ENCODE data around the gene SPARC.
A peak's percentile ranks its signal among the peaks of the same experiment; 100 is the strongest.

SPARC gene

GRCh38 chr5:151631941-151632340, 54.8 kb downstream of the SPARC start:
- H3K4me3 ChIP-seq (ENCODE audit: control insufficient read depth, low read depth, low read length): no peak overlapping the region
- no peak for TF ChIP-seq CTCF (IDR thresholded peaks at IDR 0.05; ENCODE audit: control insufficient read depth, insufficient read depth, low read depth, low read length, missing control alignments)
- DNase-seq (ENCODE audit: low read depth): no peak

- no peak overlapping the region for H3K4me3 ChIP-seq (ENCODE audit: control insufficient read depth, low read depth, low read length)
- no peak for TF ChIP-seq CTCF (IDR thresholded peaks at IDR 0.05; ENCODE audit: control insufficient read depth, insufficient read depth, low read depth, low read length, missing control alignments)
- DNase-seq (ENCODE audit: low read depth): no peak
Measured at GRCh38 chr5:151630088-151630487, 56.6 kb downstream of the SPARC start.

GRCh38 chr5:151628112-151628823, 58.4 kb downstream of the SPARC start:
- H3K4me3 ChIP-seq (ENCODE audit: control insufficient read depth, low read depth, low read length): no peak overlapping the region
- TF ChIP-seq CTCF (IDR thresholded peaks at IDR 0.05; ENCODE audit: control insufficient read depth, insufficient read depth, low read depth, low read length, missing control alignments): no peak
- peak; percentile 25 for DNase-seq (ENCODE audit: low read depth)

- H3K4me3 ChIP-seq (ENCODE audit: control insufficient read depth, low read depth, low read length): no peak overlapping the region
- DNase-seq (ENCODE audit: low read depth): no peak
- TF ChIP-seq CTCF (IDR thresholded peaks at IDR 0.05; ENCODE audit: control insufficient read depth, insufficient read depth, low read depth, low read length, missing control alignments): no peak
Measured at GRCh38 chr5:151627650-151628049, 59.1 kb downstream of the SPARC start.

GRCh38 chr5:151625285-151625684, 61.4 kb downstream of the SPARC start:
- no peak for TF ChIP-seq CTCF (IDR thresholded peaks at IDR 0.05; ENCODE audit: control insufficient read depth, insufficient read depth, low read depth, low read length, missing control alignments)
- DNase-seq (ENCODE audit: low read depth): no peak
- H3K4me3 ChIP-seq (ENCODE audit: control insufficient read depth, low read depth, low read length): no peak overlapping the region

- no peak overlapping the region for H3K4me3 ChIP-seq (ENCODE audit: control insufficient read depth, low read depth, low read length)
- no peak for DNase-seq (ENCODE audit: low read depth)
- no peak for TF ChIP-seq CTCF (IDR thresholded peaks at IDR 0.05; ENCODE audit: control insufficient read depth, insufficient read depth, low read depth, low read length, missing control alignments)
Measured at GRCh38 chr5:151624476-151624875, 62.2 kb downstream of the SPARC start.
